Esophagus squamous epithelium (tissue), 4 donors: ENCODE data around the gene KRTAP21-3.

Source experiments
- CTCF ChIP-seq, 6 experiments: fragments of 450-650 bp in 4 of 6; fragments of 200-600 bp in 2 of 6; sonication (generic) in 2 of 6; IDR thresholded peaks; one replicate each; pipeline ENCODE4 v1.5.1; 2016 to 2019; ENCODE audit warnings: antibody characterized with exemption in 6 of 6, mild to moderate bottlenecking in 4 of 6, moderate library complexity in 4 of 6
- POLR2A ChIP-seq, 4 donors: fragments of 450-650 bp; IDR thresholded peaks; one replicate each; pipeline ENCODE4 v1.6.1; 2017; ENCODE audit warnings: antibody characterized with exemption in 4 of 4, mild to moderate bottlenecking in 4 of 4, moderate library complexity in 3 of 4

DNA sequence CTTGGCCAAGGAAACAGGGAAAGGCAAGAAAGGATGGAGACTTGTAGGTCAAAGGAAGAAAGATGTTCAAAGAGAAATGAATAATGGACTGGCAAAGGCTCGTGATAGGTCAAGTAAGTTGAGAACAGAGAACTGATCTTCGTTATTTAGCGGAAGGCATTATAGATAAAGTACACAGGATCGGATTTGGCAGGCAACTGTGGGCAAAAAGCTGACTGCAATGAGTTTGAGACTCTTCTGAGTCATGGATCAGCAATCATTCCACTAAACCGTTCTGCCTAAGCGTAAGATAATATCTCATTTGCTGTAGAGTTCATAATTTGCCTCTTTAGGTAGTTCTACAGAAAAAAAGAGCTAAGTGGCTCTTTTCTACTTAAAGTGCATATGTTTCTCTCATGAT is 34.1 kb downstream of the KRTAP21-3 start:
- TF ChIP-seq CTCF (IDR thresholded peaks at IDR 0.05) (no peak), POLR2A (IDR thresholded peaks at IDR 0.05) (no peak)
